Cerebellar cortex (tissue), 1 donor: ENCODE measurements around the gene TCEAL5.
"Not testable (repeated sequence)": the region's sequence is repeated elsewhere in the genome, so short reads cannot be mapped to it uniquely, and the experiment has no call there.

Source experiments
- DNase-seq: peaks from one replicate; pipeline ENCODE4 v3.0.0-alpha.2; 2015; ENCODE audit warnings: low spot score

The TCEAL5 gene

DNA sequence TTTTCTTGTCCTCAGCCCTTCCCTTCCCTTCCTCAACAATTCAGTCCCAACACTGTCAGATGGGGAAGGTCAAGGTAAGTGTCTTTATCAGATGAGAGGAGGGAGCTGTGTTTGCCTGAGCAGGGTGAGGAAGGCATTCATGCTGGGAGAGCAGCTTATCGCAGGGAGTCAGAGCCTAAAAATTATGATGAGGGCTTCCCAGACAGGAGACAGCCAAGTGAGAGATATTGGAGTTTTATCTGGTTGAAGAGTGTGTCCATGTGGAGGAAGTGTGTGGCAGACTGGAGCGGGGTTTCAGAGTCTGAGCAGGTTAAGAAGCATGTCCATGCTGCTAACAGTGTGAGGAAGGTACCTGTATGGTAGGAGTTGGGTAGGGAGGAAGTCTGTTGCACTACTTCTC lies 43.3 kb downstream of the TCEAL5 start:
- no peak for DNase-seq

GRCh38 chrX:103225918-103226317 lies 50.6 kb downstream of the TCEAL5 start:
- not testable (repeated sequence) for DNase-seq
